H1 (cell line): ENCODE data around the gene COL6A6.

Experiments
- BRCA1 ChIP-seq: IDR thresholded peaks from 2 replicates; pipeline ENCODE4 v1.6.1; 2012; ENCODE audit warnings: low read depth, low read length, improper control_type of control experiment
- CEBPB ChIP-seq: IDR thresholded peaks from 2 replicates; pipeline ENCODE4 v1.6.1; 2012; ENCODE audit warnings: low read depth, low read length
- CHD2 ChIP-seq: IDR thresholded peaks from 2 replicates; pipeline ENCODE4 v1.6.1; 2012; ENCODE audit warnings: low read length, improper control_type of control experiment
- EGR1 ChIP-seq: IDR thresholded peaks from 2 replicates; pipeline ENCODE4 v1.6.1; 2011; ENCODE audit warnings: low read depth, low read length, borderline replicate concordance
- EP300 ChIP-seq, 2 experiments: IDR thresholded peaks; 1 replicate in 1 of 2; 2 replicates in 1 of 2; pipeline ENCODE4 v1.6.1; 2011 to 2012; ENCODE audit warnings: low read depth in 2 of 2, low read length in 2 of 2, mild to moderate bottlenecking in 2 of 2, borderline replicate concordance in 1 of 2, inconsistent platforms in 1 of 2, moderate library complexity in 1 of 2
- EZH2 ChIP-seq: fragments of 200-600 bp; sonication (generic); IDR thresholded peaks from 2 replicates; pipeline ENCODE4 v1.7.1; 2012; ENCODE audit warnings: low read depth, mild to moderate bottlenecking, moderate library complexity, low read length, inconsistent platforms; ENCODE audit not compliant: severe bottlenecking
- JUND ChIP-seq: IDR thresholded peaks from 2 replicates; pipeline ENCODE4 v1.6.1; 2011; ENCODE audit warnings: mild to moderate bottlenecking, improper control_type of control experiment, low read length
- MAFK ChIP-seq: IDR thresholded peaks from 2 replicates; pipeline ENCODE4 v1.6.1; 2012; ENCODE audit warnings: low read depth, mild to moderate bottlenecking, improper control_type of control experiment, low read length
- POLR2A ChIP-seq, 2 experiments: IDR thresholded peaks; 1 replicate in 1 of 2; 2 replicates in 1 of 2; pipeline ENCODE4 v1.6.1; 2011; ENCODE audit warnings: low read depth in 2 of 2, low read length in 2 of 2, mild to moderate bottlenecking in 2 of 2; ENCODE audit errors: control extremely low read depth in 1 of 2
- SIN3A ChIP-seq, 2 experiments: IDR thresholded peaks in 1 of 2; conservative IDR thresholded peaks in 1 of 2; 2 replicates each; pipeline ENCODE4 v1.6.1; 2011 to 2012; ENCODE audit warnings: low read length in 2 of 2, improper control_type of control experiment in 1 of 2, low read depth in 1 of 2, mild to moderate bottlenecking in 1 of 2
- SRF ChIP-seq: IDR thresholded peaks from 2 replicates; pipeline ENCODE4 v1.6.1; 2011; ENCODE audit warnings: mild to moderate bottlenecking, low read depth, low read length, moderate library complexity
- TF ChIP-seq, protein P1 (sequence below), 3 experiments: IDR thresholded peaks; 1 replicate in 2 of 3; 2 replicates in 1 of 3; pipeline versions ENCODE4 v1.5.1 to v1.6.1; 2011; ENCODE audit warnings: low read length in 3 of 3, mild to moderate bottlenecking in 3 of 3, inconsistent platforms in 2 of 3, low read depth in 1 of 3, moderate library complexity in 1 of 3; ENCODE audit not compliant: insufficient read depth in 1 of 3; ENCODE audit errors: control extremely low read depth in 1 of 3
- TF ChIP-seq, protein P2 (sequence below): IDR thresholded peaks from 2 replicates; pipeline ENCODE4 v1.6.1; 2012; ENCODE audit warnings: inconsistent platforms
- TF ChIP-seq, protein P3 (sequence below): IDR thresholded peaks from 2 replicates; pipeline ENCODE4 v1.6.1; 2012; ENCODE audit warnings: inconsistent platforms

GRCh38 chr3:130468311-130468710 is 48.7 kb upstream of the COL6A6 start:
- TF ChIP-seq CHD2 (no peak), SIN3A (conservative IDR thresholded peaks at IDR 0.05 in 1 of 2, IDR thresholded peaks at IDR 0.05 in 1 of 2; ENCODE audit: low read depth in 1 of 2, low read length in 2 of 2) (no peak), SRF (no peak), POLR2A (IDR thresholded peaks at IDR 0.05; ENCODE audit: control extremely low read depth in 1 of 2, low read depth in 2 of 2, low read length in 2 of 2) (no peak), EP300 (IDR thresholded peaks at IDR 0.05; ENCODE audit: borderline replicate concordance in 1 of 2, low read depth in 2 of 2, low read length in 2 of 2) (no peak), EGR1 (no peak), CEBPB (no peak), EZH2 (no peak), BRCA1 (no peak), JUND (no peak), MAFK (no peak)
- TF ChIP-seq, protein P1, sequence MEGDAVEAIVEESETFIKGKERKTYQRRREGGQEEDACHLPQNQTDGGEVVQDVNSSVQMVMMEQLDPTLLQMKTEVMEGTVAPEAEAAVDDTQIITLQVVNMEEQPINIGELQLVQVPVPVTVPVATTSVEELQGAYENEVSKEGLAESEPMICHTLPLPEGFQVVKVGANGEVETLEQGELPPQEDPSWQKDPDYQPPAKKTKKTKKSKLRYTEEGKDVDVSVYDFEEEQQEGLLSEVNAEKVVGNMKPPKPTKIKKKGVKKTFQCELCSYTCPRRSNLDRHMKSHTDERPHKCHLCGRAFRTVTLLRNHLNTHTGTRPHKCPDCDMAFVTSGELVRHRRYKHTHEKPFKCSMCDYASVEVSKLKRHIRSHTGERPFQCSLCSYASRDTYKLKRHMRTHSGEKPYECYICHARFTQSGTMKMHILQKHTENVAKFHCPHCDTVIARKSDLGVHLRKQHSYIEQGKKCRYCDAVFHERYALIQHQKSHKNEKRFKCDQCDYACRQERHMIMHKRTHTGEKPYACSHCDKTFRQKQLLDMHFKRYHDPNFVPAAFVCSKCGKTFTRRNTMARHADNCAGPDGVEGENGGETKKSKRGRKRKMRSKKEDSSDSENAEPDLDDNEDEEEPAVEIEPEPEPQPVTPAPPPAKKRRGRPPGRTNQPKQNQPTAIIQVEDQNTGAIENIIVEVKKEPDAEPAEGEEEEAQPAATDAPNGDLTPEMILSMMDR (IDR thresholded peaks at IDR 0.05; ENCODE audit: control extremely low read depth in 1 of 3, insufficient read depth in 1 of 3, low read depth in 1 of 3, low read length in 3 of 3): no peak
- TF ChIP-seq, protein P2, sequence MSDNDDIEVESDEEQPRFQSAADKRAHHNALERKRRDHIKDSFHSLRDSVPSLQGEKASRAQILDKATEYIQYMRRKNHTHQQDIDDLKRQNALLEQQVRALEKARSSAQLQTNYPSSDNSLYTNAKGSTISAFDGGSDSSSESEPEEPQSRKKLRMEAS: no peak
- TF ChIP-seq, protein P3, sequence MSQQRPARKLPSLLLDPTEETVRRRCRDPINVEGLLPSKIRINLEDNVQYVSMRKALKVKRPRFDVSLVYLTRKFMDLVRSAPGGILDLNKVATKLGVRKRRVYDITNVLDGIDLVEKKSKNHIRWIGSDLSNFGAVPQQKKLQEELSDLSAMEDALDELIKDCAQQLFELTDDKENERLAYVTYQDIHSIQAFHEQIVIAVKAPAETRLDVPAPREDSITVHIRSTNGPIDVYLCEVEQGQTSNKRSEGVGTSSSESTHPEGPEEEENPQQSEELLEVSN: no peak
